Forelimb muscle (tissue), 1 donor: ENCODE measurements around the gene TFB1M. TPM values are rescaled to one million over a fixed set of nuclear protein-coding genes. Genes with fewer than 3 reads are reported as not detected.

Experiments used
- DNase-seq: peaks from one replicate; pipeline ENCODE4 v3.0.0-alpha.2; 2013; ENCODE audit warnings: low read depth
- polyA plus RNA-seq: library from polyadenylated mRNA; unstranded; fragments of 120-200 nt; gene quantifications from one replicate; pipeline ENCODE4 v1.2.1, GENCODE V29; 2013; ENCODE audit not compliant: insufficient read length

The TFB1M gene
- polyA plus RNA-seq, 1 donor: 14.3 TPM

GRCh38 chr6:155263373-155264063 lies 50.8 kb downstream of the TFB1M start, which contains the start of gene CLDN20:
CLDN20 (plus strand) TSS chr6:155264013; CDS start chr6:155275720, 11,707 bp downstream.
- no peak for DNase-seq

GRCh38 chr6:155262655-155263054 lies 51.6 kb downstream of the TFB1M start:
- DNase-seq: no peak

- DNase-seq: no peak
These were observed 53.0 kb downstream of the TFB1M start for GRCh38 chr6:155261111-155261900.

GRCh38 chr6:155260686-155261085 lies 53.6 kb downstream of the TFB1M start:
- no peak for DNase-seq

- no peak for DNase-seq
These were observed 54.4 kb downstream of the TFB1M start for GRCh38 chr6:155259897-155260296.

- DNase-seq: no peak
These were observed 55.1 kb downstream of the TFB1M start for GRCh38 chr6:155259204-155259603.

GRCh38 chr6:155257796-155258195 lies 56.5 kb downstream of the TFB1M start:
- no peak for DNase-seq

GRCh38 chr6:155256122-155256795 lies 58.0 kb downstream of the TFB1M start:
- no peak for DNase-seq

- no peak for DNase-seq
These were observed 60.1 kb downstream of the TFB1M start for GRCh38 chr6:155254139-155254538.

- DNase-seq: no peak
These were observed 60.9 kb downstream of the TFB1M start for GRCh38 chr6:155253337-155253736.

- no peak for DNase-seq
These were observed 61.7 kb downstream of the TFB1M start for GRCh38 chr6:155252581-155252980.

GRCh38 chr6:155250701-155251381 lies 63.4 kb downstream of the TFB1M start:
- DNase-seq: no peak

GRCh38 chr6:155248008-155249001 lies 66.0 kb downstream of the TFB1M start:
- peak; percentile 16 for DNase-seq

GRCh38 chr6:155247618-155248007 lies 66.7 kb downstream of the TFB1M start:
- no peak for DNase-seq

GRCh38 chr6:155246825-155247224 lies 67.5 kb downstream of the TFB1M start:
- DNase-seq: no peak

- DNase-seq: no peak
These were observed 68.5 kb downstream of the TFB1M start for GRCh38 chr6:155245831-155246230.

- DNase-seq: no peak
These were observed 69.1 kb downstream of the TFB1M start for GRCh38 chr6:155245193-155245592.

- no peak for DNase-seq
These were observed 69.8 kb downstream of the TFB1M start for GRCh38 chr6:155244434-155244833.

GRCh38 chr6:155241966-155242365 lies 72.3 kb downstream of the TFB1M start:
- DNase-seq: no peak

GRCh38 chr6:155240905-155241600 lies 73.2 kb downstream of the TFB1M start:
- DNase-seq: no peak
